ENCODE measurements around the gene STK4. TPM values are rescaled to one million over a fixed set of nuclear protein-coding genes. Genes with fewer than 3 reads are reported as not detected.

STK4 gene
- polyA plus RNA-seq, 1 donor from 2014 or later = 14.0 TPM

- TF ChIP-seq SMC3 (conservative IDR thresholded peaks at IDR 0.05; ENCODE audit: poor library complexity) (no peak), RAD21 (conservative IDR thresholded peaks at IDR 0.05) (no peak), POLR2AphosphoS5 (IDR thresholded peaks at IDR 0.05) (no peak), EP300 (conservative IDR thresholded peaks at IDR 0.05; ENCODE audit: poor library complexity, severe bottlenecking) (no peak), EZH2 (IDR thresholded peaks at IDR 0.05; ENCODE audit: borderline replicate concordance, insufficient read depth, low read length, poor library complexity, severe bottlenecking) (no peak), MXI1 (conservative IDR thresholded peaks at IDR 0.05; ENCODE audit: poor library complexity, severe bottlenecking) (no peak), TAF1 (IDR thresholded peaks at IDR 0.05; ENCODE audit: low read depth) (no peak)
- TF ChIP-seq, protein P1, sequence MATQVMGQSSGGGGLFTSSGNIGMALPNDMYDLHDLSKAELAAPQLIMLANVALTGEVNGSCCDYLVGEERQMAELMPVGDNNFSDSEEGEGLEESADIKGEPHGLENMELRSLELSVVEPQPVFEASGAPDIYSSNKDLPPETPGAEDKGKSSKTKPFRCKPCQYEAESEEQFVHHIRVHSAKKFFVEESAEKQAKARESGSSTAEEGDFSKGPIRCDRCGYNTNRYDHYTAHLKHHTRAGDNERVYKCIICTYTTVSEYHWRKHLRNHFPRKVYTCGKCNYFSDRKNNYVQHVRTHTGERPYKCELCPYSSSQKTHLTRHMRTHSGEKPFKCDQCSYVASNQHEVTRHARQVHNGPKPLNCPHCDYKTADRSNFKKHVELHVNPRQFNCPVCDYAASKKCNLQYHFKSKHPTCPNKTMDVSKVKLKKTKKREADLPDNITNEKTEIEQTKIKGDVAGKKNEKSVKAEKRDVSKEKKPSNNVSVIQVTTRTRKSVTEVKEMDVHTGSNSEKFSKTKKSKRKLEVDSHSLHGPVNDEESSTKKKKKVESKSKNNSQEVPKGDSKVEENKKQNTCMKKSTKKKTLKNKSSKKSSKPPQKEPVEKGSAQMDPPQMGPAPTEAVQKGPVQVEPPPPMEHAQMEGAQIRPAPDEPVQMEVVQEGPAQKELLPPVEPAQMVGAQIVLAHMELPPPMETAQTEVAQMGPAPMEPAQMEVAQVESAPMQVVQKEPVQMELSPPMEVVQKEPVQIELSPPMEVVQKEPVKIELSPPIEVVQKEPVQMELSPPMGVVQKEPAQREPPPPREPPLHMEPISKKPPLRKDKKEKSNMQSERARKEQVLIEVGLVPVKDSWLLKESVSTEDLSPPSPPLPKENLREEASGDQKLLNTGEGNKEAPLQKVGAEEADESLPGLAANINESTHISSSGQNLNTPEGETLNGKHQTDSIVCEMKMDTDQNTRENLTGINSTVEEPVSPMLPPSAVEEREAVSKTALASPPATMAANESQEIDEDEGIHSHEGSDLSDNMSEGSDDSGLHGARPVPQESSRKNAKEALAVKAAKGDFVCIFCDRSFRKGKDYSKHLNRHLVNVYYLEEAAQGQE (IDR thresholded peaks at IDR 0.05; ENCODE audit: borderline replicate concordance) = no peak
- Histone ChIP-seq H2AFZ (ENCODE audit: low read depth, low read length) (peak overlapping the region; percentile 65), H3K4me3 (ENCODE audit: low read length) (peak overlapping the region; percentile 95), H4K20me1 (ENCODE audit: insufficient read depth) (no peaks in the 10 kb centered on the region), H3K9ac (ENCODE audit: low read length) (peak overlapping the region; percentile 63), H3K36me3 (ENCODE audit: insufficient read depth, low read length) (peaks cover 5% of the 10 kb centered on the region), H3K79me2 (replicated peaks; ENCODE audit: insufficient read depth, low read length) (peaks cover 17% of the 10 kb centered on the region), H3K9me3 (ENCODE audit: low read length) (no peaks in the 10 kb centered on the region), H3K27ac (ENCODE audit: low read length) (no peak overlapping the region), H3F3A (ENCODE audit: insufficient read depth, low read length, poor library complexity, severe bottlenecking) (no peaks in the 10 kb centered on the region), H3K9me2 (ENCODE audit: insufficient read depth, low read length) (no peaks in the 10 kb centered on the region), H3K4me2 (ENCODE audit: low read length) (peak overlapping the region; percentile 59), H3K27me3 (ENCODE audit: insufficient read depth, low read depth, low read length) (no peaks in the 10 kb centered on the region)
Observed at GRCh38 chr20:44959638-44960102, 6.6 kb upstream of the STK4 start.

GRCh38 chr20:44960103-44960852 lies 6.0 kb upstream of the STK4 start, which contains the start of gene TOMM34:
TSS of gene TOMM34 (minus strand) at chr20:44960397. CDS start at chr20:44960333, 64 bp downstream.
- Histone ChIP-seq H3K4me3 (ENCODE audit: low read length) (peak within 1 kb of the TSS; percentile 95), H3K4me2 (ENCODE audit: low read length) (peak within 1 kb of the TSS; percentile 93), H3F3A (ENCODE audit: insufficient read depth, low read length, poor library complexity, severe bottlenecking) (no peaks in the 10 kb centered on the region), H3K36me3 (ENCODE audit: insufficient read depth, low read length) (no peaks in the 10 kb centered on the region), H3K9me3 (ENCODE audit: low read length) (no peaks in the 10 kb centered on the region), H3K9ac (ENCODE audit: low read length) (peak within 1 kb of the TSS; percentile 63), H3K9me2 (ENCODE audit: insufficient read depth, low read length) (no peaks in the 10 kb centered on the region), H3K27ac (ENCODE audit: low read length) (peak within 1 kb of the TSS; percentile 19), H3K79me2 (replicated peaks; ENCODE audit: insufficient read depth, low read length) (peaks cover 17% of the 10 kb centered on the region), H2AFZ (ENCODE audit: low read depth, low read length) (peak within 1 kb of the TSS; percentile 65), H4K20me1 (ENCODE audit: insufficient read depth) (no peaks in the 10 kb centered on the region), H3K27me3 (ENCODE audit: insufficient read depth, low read depth, low read length) (no peaks in the 10 kb centered on the region)
- TF ChIP-seq, protein P1 (IDR thresholded peaks at IDR 0.05; ENCODE audit: borderline replicate concordance) = peak; percentile 42
- TF ChIP-seq SMC3 (conservative IDR thresholded peaks at IDR 0.05; ENCODE audit: poor library complexity) = peak; percentile 9
- TF ChIP-seq POLR2AphosphoS5 (IDR thresholded peaks at IDR 0.05) = peak; percentile 36
- TF ChIP-seq RAD21 (conservative IDR thresholded peaks at IDR 0.05) = no peak
- TF ChIP-seq MXI1 (conservative IDR thresholded peaks at IDR 0.05; ENCODE audit: poor library complexity, severe bottlenecking) = peak; percentile 98
